ENCODE measurements around the gene RAMP1. TPM values are rescaled to one million over a fixed set of nuclear protein-coding genes. Genes with fewer than 3 reads are reported as not detected.
A peak's percentile ranks its signal among the peaks of the same experiment; 100 is the strongest.

Gene RAMP1
- total RNA-seq, 4 donors from 2014 or later, result 28.7 to 168 (median 71.8) TPM

DNA sequence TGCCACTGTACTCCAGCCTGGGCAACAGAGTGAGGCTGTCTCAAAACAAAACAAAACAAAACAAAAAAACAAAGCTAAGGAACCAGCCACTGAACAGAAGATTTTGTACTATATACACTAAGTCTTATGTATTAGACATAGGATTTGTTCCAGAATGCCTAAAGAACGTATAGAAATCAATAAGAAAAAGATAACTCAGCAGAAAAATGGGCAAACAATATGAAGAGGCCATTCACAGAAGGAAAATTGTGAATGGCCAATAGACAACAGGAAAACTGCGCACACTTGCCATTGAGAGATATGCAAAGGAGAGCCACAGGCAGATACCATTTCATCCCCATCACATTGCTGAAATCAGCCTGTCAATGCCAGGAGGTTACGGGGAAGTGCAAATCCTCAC lies 92.5 kb downstream of the RAMP1 start:
- Histone ChIP-seq H3K4me3 (no peak overlapping the region), H3K27me3 (peaks cover 17 to 24% (median 20%) of the 10 kb centered on the region in 3 donors), H3K36me3 (no peaks in the 10 kb centered on the region), H3K9me3 (no peaks in the 10 kb centered on the region), H3K4me1 (peaks cover 0 to 9% of the 10 kb centered on the region in 2 donors), H3K27ac (no peak overlapping the region)
- TF ChIP-seq, protein P1, sequence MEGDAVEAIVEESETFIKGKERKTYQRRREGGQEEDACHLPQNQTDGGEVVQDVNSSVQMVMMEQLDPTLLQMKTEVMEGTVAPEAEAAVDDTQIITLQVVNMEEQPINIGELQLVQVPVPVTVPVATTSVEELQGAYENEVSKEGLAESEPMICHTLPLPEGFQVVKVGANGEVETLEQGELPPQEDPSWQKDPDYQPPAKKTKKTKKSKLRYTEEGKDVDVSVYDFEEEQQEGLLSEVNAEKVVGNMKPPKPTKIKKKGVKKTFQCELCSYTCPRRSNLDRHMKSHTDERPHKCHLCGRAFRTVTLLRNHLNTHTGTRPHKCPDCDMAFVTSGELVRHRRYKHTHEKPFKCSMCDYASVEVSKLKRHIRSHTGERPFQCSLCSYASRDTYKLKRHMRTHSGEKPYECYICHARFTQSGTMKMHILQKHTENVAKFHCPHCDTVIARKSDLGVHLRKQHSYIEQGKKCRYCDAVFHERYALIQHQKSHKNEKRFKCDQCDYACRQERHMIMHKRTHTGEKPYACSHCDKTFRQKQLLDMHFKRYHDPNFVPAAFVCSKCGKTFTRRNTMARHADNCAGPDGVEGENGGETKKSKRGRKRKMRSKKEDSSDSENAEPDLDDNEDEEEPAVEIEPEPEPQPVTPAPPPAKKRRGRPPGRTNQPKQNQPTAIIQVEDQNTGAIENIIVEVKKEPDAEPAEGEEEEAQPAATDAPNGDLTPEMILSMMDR (IDR thresholded peaks at IDR 0.05 in 4 of 5, conservative IDR thresholded peaks at IDR 0.05 in 1 of 5), result no peak
- no peak for TF ChIP-seq POLR2A (IDR thresholded peaks at IDR 0.05)
- ATAC-seq (no peak), DNase-seq (no peak)
- in situ Hi-C loops (cut with MboI; ENCODE audit: low sequenced_read_pairs in 4 of 4) (loop anchor here in 1 of 4 donors (25.0 kb wide), 1 partner anchor 310 kb away; no protein-coding TSS in a partner anchor), intact Hi-C loops (cut with DNase I; ENCODE audit: low total_unique reads) (no loop called here)

GRCh38 chr2:237952851-237953250 lies 93.4 kb downstream of the RAMP1 start:
- Histone ChIP-seq H3K27me3 (peaks cover 17 to 24% (median 20%) of the 10 kb centered on the region in 3 donors), H3K27ac (no peak overlapping the region), H3K9me3 (no peaks in the 10 kb centered on the region), H3K4me3 (no peak overlapping the region), H3K36me3 (no peaks in the 10 kb centered on the region), H3K4me1 (peaks cover 0 to 9% of the 10 kb centered on the region in 2 donors)
- ATAC-seq (no peak), DNase-seq (no peak)
- in situ Hi-C loops (cut with MboI; ENCODE audit: low sequenced_read_pairs in 4 of 4), result loop anchor here in 1 of 4 donors (25.0 kb wide), 1 partner anchor 309 kb away; no protein-coding TSS in a partner anchor
- no peak for TF ChIP-seq POLR2A (IDR thresholded peaks at IDR 0.05)
- TF ChIP-seq, protein P1 (IDR thresholded peaks at IDR 0.05 in 4 of 5, conservative IDR thresholded peaks at IDR 0.05 in 1 of 5), result no peak
- intact Hi-C loops (cut with DNase I; ENCODE audit: low total_unique reads), result no loop called here

DNA sequence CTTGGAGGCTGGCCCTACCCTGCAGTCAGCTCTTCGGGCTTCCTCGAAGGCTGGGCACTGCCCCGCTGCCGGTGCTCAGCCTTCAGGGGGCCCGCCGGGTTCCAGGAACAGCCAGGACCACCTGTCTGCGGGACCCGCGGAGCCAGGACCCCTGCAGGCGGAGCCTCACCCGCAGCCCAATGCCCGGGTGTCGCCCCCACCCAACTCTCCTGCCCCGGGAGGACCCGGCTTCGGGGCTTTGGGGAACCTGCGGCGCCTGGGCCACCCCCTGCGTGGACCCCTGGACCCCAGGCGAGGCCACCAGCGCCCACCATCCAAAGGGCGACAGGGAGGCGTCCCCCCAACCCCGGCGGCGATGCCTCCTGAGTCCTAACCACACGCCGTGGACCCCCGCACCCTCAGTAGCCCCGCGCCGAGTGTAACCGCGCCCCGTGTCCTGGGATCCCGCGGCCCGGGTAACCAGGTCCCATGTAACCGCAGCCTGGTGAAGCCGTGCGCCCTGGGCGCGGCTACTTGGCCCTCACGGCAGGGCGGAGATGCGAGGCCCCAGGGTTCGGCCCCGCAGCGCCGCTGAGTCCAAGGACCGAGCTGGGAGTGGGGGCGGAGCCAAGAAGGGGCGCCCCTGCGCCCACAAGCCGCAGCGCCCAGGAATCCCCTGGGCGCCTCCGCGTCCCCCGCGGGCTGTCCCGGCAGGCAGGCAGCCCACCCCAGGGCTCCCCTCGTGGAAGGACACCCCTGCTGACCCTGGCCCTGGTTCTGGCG lies 96.4 kb downstream of the RAMP1 start:
- Histone ChIP-seq H3K4me1 (peaks cover 0 to 9% of the 10 kb centered on the region in 2 donors), H3K4me3 (peak overlapping the region; percentile 34 to 47 (median 42)), H3K27ac (no peak overlapping the region), H3K36me3 (no peaks in the 10 kb centered on the region), H3K9me3 (no peaks in the 10 kb centered on the region), H3K27me3 (peaks cover 17 to 24% (median 20%) of the 10 kb centered on the region in 3 donors)
- in situ Hi-C loops (cut with MboI; ENCODE audit: low sequenced_read_pairs in 4 of 4), result loop anchor here in 1 of 4 donors (25.0 kb wide), 1 partner anchor 306 kb away; no protein-coding TSS in a partner anchor
- intact Hi-C loops (cut with DNase I; ENCODE audit: low total_unique reads), result no loop called here
- no peak for ATAC-seq
- TF ChIP-seq, protein P1 (IDR thresholded peaks at IDR 0.05 in 4 of 5, conservative IDR thresholded peaks at IDR 0.05 in 1 of 5), result no peak
- TF ChIP-seq POLR2A (IDR thresholded peaks at IDR 0.05), result no peak
- no peak for DNase-seq

DNA sequence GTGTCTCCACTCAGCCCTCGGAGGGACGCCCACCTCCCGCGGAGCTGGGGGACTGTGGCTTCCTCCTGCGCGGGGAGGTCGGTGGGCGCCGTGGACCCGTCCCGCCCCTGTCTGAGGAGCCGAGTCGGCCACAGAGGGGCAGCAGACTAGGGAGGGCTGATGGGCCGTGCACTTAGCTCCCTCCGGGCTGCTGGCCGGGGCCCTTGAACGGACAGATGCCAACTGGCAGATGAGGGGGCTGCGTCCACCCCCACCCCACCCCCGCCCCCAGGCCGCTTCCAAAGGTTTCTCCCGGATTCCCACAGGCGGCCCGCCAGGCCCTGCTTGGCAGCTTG lies 96.9 kb downstream of the RAMP1 start:
- in situ Hi-C loops (cut with MboI; ENCODE audit: low sequenced_read_pairs in 4 of 4), result loop anchor here in 1 of 4 donors (25.0 kb wide), 1 partner anchor 306 kb away; no protein-coding TSS in a partner anchor
- no peak for DNase-seq
- ATAC-seq, result no peak
- H3K9me3 ChIP-seq, result no peaks in the 10 kb centered on the region
- H3K36me3 ChIP-seq, result no peaks in the 10 kb centered on the region
- H3K27ac ChIP-seq, result no peak overlapping the region
- intact Hi-C loops (cut with DNase I; ENCODE audit: low total_unique reads), result no loop called here
- TF ChIP-seq POLR2A (IDR thresholded peaks at IDR 0.05), result no peak
- TF ChIP-seq, protein P1 (IDR thresholded peaks at IDR 0.05 in 4 of 5, conservative IDR thresholded peaks at IDR 0.05 in 1 of 5), result no peak
- H3K4me1 ChIP-seq, result peaks cover 0 to 9% of the 10 kb centered on the region in 2 donors
- peaks cover 17 to 24% (median 20%) of the 10 kb centered on the region in 3 donors for H3K27me3 ChIP-seq
- H3K4me3 ChIP-seq, result peak overlapping the region; percentile 34 to 47 (median 42)
